NCI-H1694 treated with DMSO at 0.1 percent for 48 hours (cell line): ENCODE data around the gene FOXC2.
"Not testable (repeated sequence)": the region's sequence is repeated elsewhere in the genome, so short reads cannot be mapped to it uniquely, and the experiment has no call there.

Source experiments
- DNase-seq: peaks from one replicate; lab custom pipeline; 2025; lab: John Stamatoyannopoulos, UW

FOXC2 gene

GRCh38 chr16:86587955-86588354 is 21.3 kb downstream of the FOXC2 start:
- not testable (repeated sequence) for DNase-seq

GRCh38 chr16:86590501-86591144 is 24.0 kb downstream of the FOXC2 start:
- no peak for DNase-seq

GRCh38 chr16:86591270-86591669 is 24.6 kb downstream of the FOXC2 start:
- no peak for DNase-seq

GRCh38 chr16:86593913-86594620 is 27.4 kb downstream of the FOXC2 start:
- DNase-seq, result no peak

- DNase-seq, result no peak
These were observed 28.1 kb downstream of the FOXC2 start for GRCh38 chr16:86594721-86595120.

GRCh38 chr16:86595983-86596605 is 29.5 kb downstream of the FOXC2 start:
- DNase-seq, result no peak

GRCh38 chr16:86597126-86597879 is 30.7 kb downstream of the FOXC2 start:
- no peak for DNase-seq

GRCh38 chr16:86597880-86598606 is 31.4 kb downstream of the FOXC2 start:
- no peak for DNase-seq

GRCh38 chr16:86598607-86599565 is 32.3 kb downstream of the FOXC2 start:
- no peak for DNase-seq

- no peak for DNase-seq
These were observed 34.7 kb downstream of the FOXC2 start for GRCh38 chr16:86601356-86601755.

GRCh38 chr16:86602521-86602920 is 35.9 kb downstream of the FOXC2 start:
- no peak for DNase-seq

- no peak for DNase-seq
These were observed 38.0 kb downstream of the FOXC2 start for GRCh38 chr16:86604436-86605193.

- no peak for DNase-seq
These were observed 39.3 kb downstream of the FOXC2 start for GRCh38 chr16:86605950-86606349.

GRCh38 chr16:86608301-86608747 is 41.7 kb downstream of the FOXC2 start:
- DNase-seq, result no peak

- DNase-seq, result no peak
These were observed 42.5 kb downstream of the FOXC2 start for GRCh38 chr16:86609115-86609514.

GRCh38 chr16:86609661-86610060 is 43.0 kb downstream of the FOXC2 start:
- no peak for DNase-seq

- DNase-seq, result no peak
These were observed 44.3 kb downstream of the FOXC2 start for GRCh38 chr16:86610779-86611524.

GRCh38 chr16:86611525-86611855 is 44.9 kb downstream of the FOXC2 start:
- no peak for DNase-seq

GRCh38 chr16:86611941-86612340 is 45.3 kb downstream of the FOXC2 start:
- no peak for DNase-seq
